ENCODE results near the gene GPD2.

The GPD2 gene

GRCh38 chr2:156536534-156536933, 100.4 kb downstream of the GPD2 start:
- no peak for DNase-seq

GRCh38 chr2:156537141-156537540, 101.0 kb downstream of the GPD2 start:
- DNase-seq: no peak

GRCh38 chr2:156538083-156538504, 101.9 kb downstream of the GPD2 start:
- no peak for DNase-seq

- DNase-seq: no peak
Measured at GRCh38 chr2:156539086-156539860, 103.1 kb downstream of the GPD2 start.

GRCh38 chr2:156540706-156541105, 104.5 kb downstream of the GPD2 start:
- no peak for DNase-seq

- no peak for DNase-seq
Measured at GRCh38 chr2:156541229-156541628, 105.0 kb downstream of the GPD2 start.

- no peak for DNase-seq
Measured at GRCh38 chr2:156541706-156542105, 105.5 kb downstream of the GPD2 start.

GRCh38 chr2:156548413-156548812, 112.2 kb downstream of the GPD2 start:
- no peak for DNase-seq

- no peak for DNase-seq
Measured at GRCh38 chr2:156553714-156554442, 117.7 kb downstream of the GPD2 start.

- DNase-seq: no peak
Measured at GRCh38 chr2:156561326-156561725, 125.1 kb downstream of the GPD2 start.

GRCh38 chr2:156562124-156562523, 125.9 kb downstream of the GPD2 start:
- DNase-seq: no peak

GRCh38 chr2:156563994-156564753, 128.0 kb downstream of the GPD2 start:
- no peak for DNase-seq

- DNase-seq: no peak
Measured at GRCh38 chr2:156565066-156565710, 129.0 kb downstream of the GPD2 start.

GRCh38 chr2:156573710-156574109, 137.5 kb downstream of the GPD2 start:
- no peak for DNase-seq

GRCh38 chr2:156574112-156574511, 137.9 kb downstream of the GPD2 start:
- DNase-seq: no peak

GRCh38 chr2:156576005-156576404, 139.8 kb downstream of the GPD2 start:
- DNase-seq: no peak

GRCh38 chr2:156580501-156580900, 144.3 kb downstream of the GPD2 start:
- no peak for DNase-seq

- no peak for DNase-seq
Measured at GRCh38 chr2:156581280-156581679, 145.1 kb downstream of the GPD2 start.

- DNase-seq: no peak
Measured at GRCh38 chr2:156585457-156585856, 149.3 kb downstream of the GPD2 start.

GRCh38 chr2:156586621-156587020, 150.4 kb downstream of the GPD2 start:
- no peak for DNase-seq

- DNase-seq: no peak
Measured at GRCh38 chr2:156589381-156590079, 153.4 kb downstream of the GPD2 start.

GRCh38 chr2:156590085-156590739, 154.0 kb downstream of the GPD2 start:
- no peak for DNase-seq
